HG03571 (cell line): ENCODE results near the gene ZNF383.
"Not testable (repeated sequence)": the region's sequence is repeated elsewhere in the genome, so short reads cannot be mapped to it uniquely, and the experiment has no call there.

Experiments
- ATAC-seq: cut with Tn5 transposase; IDR thresholded peaks from one replicate; pipeline ENCODE4 v1.9.1; 2021; ENCODE audit not compliant: unreplicated experiment

The ZNF383 gene

DNA sequence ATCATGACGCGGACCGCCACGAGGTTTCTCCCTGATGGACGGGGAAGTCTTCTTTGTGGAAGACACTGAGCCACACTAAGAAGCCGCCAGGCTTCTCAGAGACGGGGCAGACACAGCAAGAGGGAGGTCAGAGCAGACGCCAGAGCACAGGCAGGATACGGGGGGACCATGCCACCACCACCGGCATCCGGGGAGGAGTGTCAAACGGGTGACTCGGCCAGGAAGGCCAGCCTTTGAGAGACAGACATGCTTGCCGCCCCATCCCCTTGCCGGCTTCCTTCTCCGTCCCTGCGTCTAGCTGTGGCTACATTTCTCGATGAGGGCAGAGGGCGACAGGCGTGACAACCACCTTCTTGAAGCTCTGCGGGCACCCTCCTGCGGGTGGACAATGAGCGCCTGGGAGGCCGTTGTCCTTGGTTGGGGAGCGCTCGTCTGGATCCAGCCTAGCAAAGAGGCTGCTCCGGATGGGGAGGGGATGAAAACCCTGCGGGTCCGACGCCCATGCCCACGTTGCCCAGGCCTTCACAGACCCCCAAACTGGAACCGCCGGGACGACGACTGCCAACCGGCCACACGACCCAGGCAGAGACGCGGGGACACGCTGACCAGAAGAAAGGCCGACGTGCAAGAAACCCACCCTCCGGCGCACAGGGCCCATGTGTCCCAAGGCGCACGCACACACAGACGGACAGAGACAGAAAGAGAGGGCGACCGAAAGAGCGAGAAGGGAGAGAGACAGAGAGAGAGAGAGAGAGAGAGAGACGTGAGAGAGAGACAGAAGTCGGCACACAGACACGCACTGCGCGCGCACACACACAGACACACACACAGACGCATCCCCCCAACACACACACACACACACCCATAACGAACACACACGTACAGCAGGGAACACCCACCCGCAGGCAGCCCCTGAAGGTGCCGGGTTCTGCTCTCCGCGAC, 75.3 kb downstream of the ZNF383 start:
- ATAC-seq: not testable (repeated sequence)

DNA sequence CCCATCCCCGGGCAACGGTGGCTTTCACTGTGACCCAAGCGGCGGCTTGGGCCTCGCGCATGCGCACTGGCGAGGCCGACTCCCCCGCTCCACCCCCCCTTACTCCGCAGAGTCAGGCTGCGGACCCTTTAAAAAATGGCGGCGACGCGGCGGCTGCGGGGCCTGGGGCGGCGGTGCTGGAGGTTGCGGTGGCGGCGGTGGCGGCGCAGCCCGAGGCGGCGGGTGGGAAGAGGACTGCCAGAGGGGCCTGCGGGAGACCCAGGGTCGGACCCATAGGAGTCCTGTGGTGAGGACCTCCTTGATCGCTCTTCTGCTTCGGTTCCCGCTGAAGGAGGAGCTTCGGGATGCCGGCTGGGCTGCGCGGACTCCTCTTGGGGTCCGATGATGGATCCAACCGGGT, 76.2 kb downstream of the ZNF383 start:
- not testable (repeated sequence) for ATAC-seq
